Measurements from ENCODE around the gene HGFAC. TPM values are rescaled to one million over a fixed set of nuclear protein-coding genes. Genes with fewer than 3 reads are reported as not detected.

HGFAC gene
- total RNA-seq, 2 donors from 2014 or later = not detected

GRCh38 chr4:3446631-3447320 is 5.0 kb downstream of the HGFAC start:
- no peaks in the 10 kb centered on the region for H3K9me3 ChIP-seq
- no peak overlapping the region for H3K4me3 ChIP-seq
- no peak overlapping the region for H3K27ac ChIP-seq
- H3K36me3 ChIP-seq = no peaks in the 10 kb centered on the region
- peaks cover 0 to 8% of the 10 kb centered on the region in 2 donors for H3K4me1 ChIP-seq
- no peaks in the 10 kb centered on the region for H3K27me3 ChIP-seq
- no peak for DNase-seq (ENCODE audit: low spot score)
- no peak for TF ChIP-seq CTCF (IDR thresholded peaks at IDR 0.05)

DNA sequence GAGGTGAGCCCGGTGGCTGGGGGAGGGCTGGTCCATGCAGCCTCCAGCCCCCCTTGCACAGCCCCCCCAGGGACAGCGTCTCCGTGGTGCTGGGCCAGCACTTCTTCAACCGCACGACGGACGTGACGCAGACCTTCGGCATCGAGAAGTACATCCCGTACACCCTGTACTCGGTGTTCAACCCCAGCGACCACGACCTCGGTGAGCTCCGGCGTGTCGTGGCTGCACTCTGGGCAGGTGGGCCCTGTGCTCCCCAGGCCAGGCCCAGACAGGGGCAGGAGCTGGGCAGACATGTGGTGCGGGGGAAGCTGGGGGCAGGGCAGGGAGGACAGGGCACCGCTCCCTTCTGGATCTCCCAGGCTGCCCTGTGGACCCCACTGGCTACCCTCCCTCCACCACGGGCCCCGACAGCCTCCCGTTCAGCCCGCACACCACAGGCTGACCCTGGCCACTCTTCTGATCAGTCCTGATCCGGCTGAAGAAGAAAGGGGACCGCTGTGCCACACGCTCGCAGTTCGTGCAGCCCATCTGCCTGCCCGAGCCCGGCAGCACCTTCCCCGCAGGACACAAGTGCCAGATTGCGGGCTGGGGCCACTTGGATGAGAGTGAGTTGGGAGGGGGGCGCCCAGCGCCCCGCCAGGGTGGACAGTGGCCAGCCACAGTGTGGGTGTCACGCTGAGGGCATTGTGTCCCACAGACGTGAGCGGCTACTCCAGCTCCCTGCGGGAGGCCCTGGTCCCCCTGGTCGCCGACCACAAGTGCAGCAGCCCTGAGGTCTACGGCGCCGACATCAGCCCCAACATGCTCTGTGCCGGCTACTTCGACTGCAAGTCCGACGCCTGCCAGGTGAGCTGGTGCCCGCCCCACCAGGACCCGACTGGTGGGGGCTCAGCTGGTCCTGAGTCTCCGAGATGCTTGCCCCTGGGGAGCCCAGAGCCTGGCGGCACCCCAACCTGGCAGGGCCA is 5.9 kb downstream of the HGFAC start:
- Histone ChIP-seq H3K9me3 (no peaks in the 10 kb centered on the region), H3K4me3 (no peak overlapping the region), H3K36me3 (no peaks in the 10 kb centered on the region), H3K27ac (no peak overlapping the region), H3K27me3 (no peaks in the 10 kb centered on the region), H3K4me1 (peaks cover 0 to 8% of the 10 kb centered on the region in 2 donors)
- TF ChIP-seq CTCF (IDR thresholded peaks at IDR 0.05) = no peak
- no peak for DNase-seq (ENCODE audit: low spot score)

DNA sequence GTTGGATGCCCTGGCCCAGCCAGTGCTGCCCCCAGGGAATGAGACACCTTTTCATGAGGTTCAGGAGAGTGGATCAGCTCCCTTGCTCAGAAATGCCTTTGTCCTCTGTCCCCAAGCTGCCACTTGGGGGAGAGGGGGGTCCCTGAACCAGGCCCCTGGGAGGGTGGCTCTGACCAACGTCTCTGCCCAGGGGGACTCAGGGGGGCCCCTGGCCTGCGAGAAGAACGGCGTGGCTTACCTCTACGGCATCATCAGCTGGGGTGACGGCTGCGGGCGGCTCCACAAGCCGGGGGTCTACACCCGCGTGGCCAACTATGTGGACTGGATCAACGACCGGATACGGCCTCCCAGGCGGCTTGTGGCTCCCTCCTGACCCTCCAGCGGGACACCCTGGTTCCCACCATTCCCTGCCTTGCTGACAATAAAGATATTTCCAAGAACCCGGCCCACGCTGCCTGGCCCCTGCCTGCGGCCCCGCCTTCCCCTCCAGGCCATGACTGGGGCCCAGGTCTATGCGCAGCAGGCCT is 7.3 kb downstream of the HGFAC start:
- Histone ChIP-seq H3K27me3 (no peaks in the 10 kb centered on the region), H3K4me3 (no peak overlapping the region), H3K9me3 (peaks cover 0 to 5% of the 10 kb centered on the region in 2 donors), H3K36me3 (no peaks in the 10 kb centered on the region), H3K4me1 (no peaks in the 10 kb centered on the region), H3K27ac (no peak overlapping the region)
- no peak for TF ChIP-seq CTCF (IDR thresholded peaks at IDR 0.05)
- no peak for DNase-seq (ENCODE audit: low spot score)

GRCh38 chr4:3449574-3450534 is 8.1 kb downstream of the HGFAC start:
- Histone ChIP-seq H3K9me3 (peaks cover 0 to 7% of the 10 kb centered on the region in 2 donors), H3K27me3 (no peaks in the 10 kb centered on the region), H3K27ac (no peak overlapping the region), H3K36me3 (no peaks in the 10 kb centered on the region), H3K4me1 (no peaks in the 10 kb centered on the region), H3K4me3 (no peak overlapping the region)
- TF ChIP-seq CTCF (IDR thresholded peaks at IDR 0.05) = no peak
- DNase-seq (ENCODE audit: low spot score) = no peak

DNA sequence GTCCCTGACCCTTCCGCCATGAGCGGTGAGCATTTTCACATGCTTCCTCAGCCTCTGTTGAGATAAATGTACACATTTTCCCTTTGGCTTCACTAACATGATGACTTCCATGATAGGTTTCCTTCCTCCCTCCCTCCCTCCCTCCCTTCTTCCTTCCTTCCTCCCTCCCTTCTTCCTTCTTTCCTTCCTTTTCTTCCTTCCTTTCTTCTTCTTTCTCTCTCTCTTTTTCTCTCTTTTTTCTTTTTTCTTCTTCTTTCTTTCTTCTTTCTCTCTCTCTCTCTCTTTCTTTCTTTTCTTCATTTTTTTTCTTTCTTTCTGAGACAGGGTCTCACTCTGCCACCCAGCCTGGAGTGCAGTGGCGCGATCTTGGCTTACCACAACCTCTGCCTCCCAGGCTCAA is 8.9 kb downstream of the HGFAC start:
- H3K36me3 ChIP-seq = no peaks in the 10 kb centered on the region
- no peak for TF ChIP-seq CTCF (IDR thresholded peaks at IDR 0.05)
- H3K9me3 ChIP-seq = peaks cover 0 to 15% of the 10 kb centered on the region in 2 donors
- no peaks in the 10 kb centered on the region for H3K4me1 ChIP-seq
- H3K4me3 ChIP-seq = no peak overlapping the region
- DNase-seq (ENCODE audit: low spot score) = no peak
- H3K27ac ChIP-seq = no peak overlapping the region
- H3K27me3 ChIP-seq = no peaks in the 10 kb centered on the region
